Uterus (tissue), 2 donors: ENCODE measurements around the gene HHAT.

ENCODE experiments used
- POLR2A ChIP-seq, 2 donors: fragments of 450-650 bp; IDR thresholded peaks; one replicate each; pipeline ENCODE4 v1.6.1; 2016; ENCODE audit warnings: antibody characterized with exemption in 2 of 2, mild to moderate bottlenecking in 1 of 2, moderate library complexity in 1 of 2
- TF ChIP-seq, protein P1 (sequence below), 4 experiments: fragments of 200-600 bp in 2 of 4; fragments of 450-650 bp in 2 of 4; sonication (generic) in 2 of 4; IDR thresholded peaks; one replicate each; pipeline ENCODE4 v1.5.1; 2016 to 2019; ENCODE audit warnings: antibody characterized with exemption in 4 of 4, mild to moderate bottlenecking in 2 of 4, moderate library complexity in 1 of 4

GRCh38 chr1:210568631-210569030 lies 239.9 kb downstream of the HHAT start:
- TF ChIP-seq, protein P1, sequence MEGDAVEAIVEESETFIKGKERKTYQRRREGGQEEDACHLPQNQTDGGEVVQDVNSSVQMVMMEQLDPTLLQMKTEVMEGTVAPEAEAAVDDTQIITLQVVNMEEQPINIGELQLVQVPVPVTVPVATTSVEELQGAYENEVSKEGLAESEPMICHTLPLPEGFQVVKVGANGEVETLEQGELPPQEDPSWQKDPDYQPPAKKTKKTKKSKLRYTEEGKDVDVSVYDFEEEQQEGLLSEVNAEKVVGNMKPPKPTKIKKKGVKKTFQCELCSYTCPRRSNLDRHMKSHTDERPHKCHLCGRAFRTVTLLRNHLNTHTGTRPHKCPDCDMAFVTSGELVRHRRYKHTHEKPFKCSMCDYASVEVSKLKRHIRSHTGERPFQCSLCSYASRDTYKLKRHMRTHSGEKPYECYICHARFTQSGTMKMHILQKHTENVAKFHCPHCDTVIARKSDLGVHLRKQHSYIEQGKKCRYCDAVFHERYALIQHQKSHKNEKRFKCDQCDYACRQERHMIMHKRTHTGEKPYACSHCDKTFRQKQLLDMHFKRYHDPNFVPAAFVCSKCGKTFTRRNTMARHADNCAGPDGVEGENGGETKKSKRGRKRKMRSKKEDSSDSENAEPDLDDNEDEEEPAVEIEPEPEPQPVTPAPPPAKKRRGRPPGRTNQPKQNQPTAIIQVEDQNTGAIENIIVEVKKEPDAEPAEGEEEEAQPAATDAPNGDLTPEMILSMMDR (IDR thresholded peaks at IDR 0.05): no peak
- no peak for TF ChIP-seq POLR2A (IDR thresholded peaks at IDR 0.05)
